Measurements from ENCODE around the gene PNPLA1.
A peak's percentile ranks its signal among the peaks of the same experiment; 100 is the strongest.

PNPLA1 gene

GRCh38 chr6:36285187-36285671 is 15.4 kb downstream of the PNPLA1 start:
- no peak for DNase-seq (ENCODE audit: low spot score)

- no peak for DNase-seq (ENCODE audit: low spot score)
Observed at GRCh38 chr6:36285797-36286196, 15.9 kb downstream of the PNPLA1 start.

GRCh38 chr6:36286858-36287257 is 17.0 kb downstream of the PNPLA1 start:
- DNase-seq (ENCODE audit: low spot score), result no peak

- DNase-seq (ENCODE audit: low spot score), result no peak
Observed at GRCh38 chr6:36289281-36289878, 19.5 kb downstream of the PNPLA1 start.

GRCh38 chr6:36290668-36291620 is 21.1 kb downstream of the PNPLA1 start:
- no peak for DNase-seq (ENCODE audit: low spot score)

GRCh38 chr6:36292170-36292569 is 22.3 kb downstream of the PNPLA1 start:
- DNase-seq (ENCODE audit: low spot score), result no peak

- peak; percentile 25 for DNase-seq (ENCODE audit: low spot score)
Observed at GRCh38 chr6:36296240-36296639, 26.4 kb downstream of the PNPLA1 start.

- no peak for DNase-seq (ENCODE audit: low spot score)
Observed at GRCh38 chr6:36297051-36297450, 27.2 kb downstream of the PNPLA1 start.

GRCh38 chr6:36297511-36297910 is 27.7 kb downstream of the PNPLA1 start:
- DNase-seq (ENCODE audit: low spot score), result no peak

GRCh38 chr6:36298027-36298426 is 28.2 kb downstream of the PNPLA1 start:
- DNase-seq (ENCODE audit: low spot score), result no peak

GRCh38 chr6:36301085-36301658 is 31.3 kb downstream of the PNPLA1 start:
- DNase-seq (ENCODE audit: low spot score), result peak; percentile 40

- DNase-seq (ENCODE audit: low spot score), result no peak
Observed at GRCh38 chr6:36301781-36302180, 31.9 kb downstream of the PNPLA1 start.

- peak; percentile 78 for DNase-seq (ENCODE audit: low spot score)
Observed at GRCh38 chr6:36302227-36302976, 32.5 kb downstream of the PNPLA1 start.

- no peak for DNase-seq (ENCODE audit: low spot score)
Observed at GRCh38 chr6:36305885-36306284, 36.0 kb downstream of the PNPLA1 start.

GRCh38 chr6:36306375-36306774 is 36.5 kb downstream of the PNPLA1 start:
- no peak for DNase-seq (ENCODE audit: low spot score)

- no peak for DNase-seq (ENCODE audit: low spot score)
Observed at GRCh38 chr6:36308514-36308913, 38.7 kb downstream of the PNPLA1 start.

GRCh38 chr6:36309203-36309602 is 39.3 kb downstream of the PNPLA1 start:
- no peak for DNase-seq (ENCODE audit: low spot score)

- no peak for DNase-seq (ENCODE audit: low spot score)
Observed at GRCh38 chr6:36309900-36310299, 40.0 kb downstream of the PNPLA1 start.

GRCh38 chr6:36312854-36313648 is 43.2 kb downstream of the PNPLA1 start:
- no peak for DNase-seq (ENCODE audit: low spot score)

- DNase-seq (ENCODE audit: low spot score), result no peak
Observed at GRCh38 chr6:36313649-36313936, 43.7 kb downstream of the PNPLA1 start.

GRCh38 chr6:36314221-36315014 is 44.6 kb downstream of the PNPLA1 start:
- no peak for DNase-seq (ENCODE audit: low spot score)
